HepG2 (cell line): Measurements from ENCODE around the gene CD177. TPM values are rescaled to one million over a fixed set of nuclear protein-coding genes. Genes with fewer than 3 reads are reported as not detected.
"Not testable (repeated sequence)": the region's sequence is repeated elsewhere in the genome, so short reads cannot be mapped to it uniquely, and the experiment has no call there.

Source experiments
- ATAC-seq: fragments of 200-7000 bp; cut with Tn5 transposase; 3 replicates; pipeline ENCODE4 v1.9.1; 2020; ENCODE audit warnings: mild to moderate bottlenecking, moderate library complexity
- BruUV-seq: library from RNA; stranded (reverse); fragments of 400-500 nt; replicated peaks from 2 replicates; lab custom pipeline; 2021; lab: Mats Ljungman, UMichigan
- CTCF ChIA-PET: fragments of 300-600 bp; formaldehyde crosslinking; extraction: SDS; loops from one replicate; lab custom pipeline; 2021; ENCODE audit warnings: low total read pairs, inconsistent platforms, low intra/inter-chr PET ratio; lab: Yijun Ruan, JAX
- POLR2A ChIA-PET: fragments of 350-600 bp; sonication (Branson Sonifier 250); formaldehyde crosslinking; loops from one replicate; lab custom pipeline; 2020; ENCODE audit warnings: antibody characterized with exemption, inconsistent platforms; lab: Yijun Ruan, JAX
- DNase-seq: peaks from one replicate; pipeline ENCODE4 v3.0.0-alpha.2; 2015; ENCODE audit warnings: low spot score
- FAIRE-seq: peaks from 3 replicates; lab custom pipeline; 2011; peaks lifted over from hg19 to GRCh38; lab: Jason Lieb, UNC
- H2AFZ ChIP-seq: one replicate; pipeline ENCODE4 v1.6.1; 2011; ENCODE audit warnings: low read length, inconsistent platforms
- H3K27ac ChIP-seq: fragments of 300-600 bp; 3 replicates; pipeline ENCODE4 v1.8.0; 2011; ENCODE audit warnings: mixed run types, mild to moderate bottlenecking, mixed read lengths, low read length, inconsistent platforms; ENCODE audit not compliant: insufficient read depth; ENCODE audit errors: extremely low read length
- H3K27me3 ChIP-seq, 2 experiments: fragments of 200-600 bp in 1 of 2; 2 replicates in 1 of 2; 3 replicates in 1 of 2; pipeline versions ENCODE4 v1.6.0 to v1.8.0; 2011; ENCODE audit warnings: low read length in 2 of 2, mild to moderate bottlenecking in 2 of 2, moderate library complexity in 2 of 2, inconsistent platforms in 1 of 2; ENCODE audit not compliant: insufficient read depth in 2 of 2, control insufficient read depth in 1 of 2
- H3K36me3 ChIP-seq, 2 experiments: fragments of 200-600 bp in 1 of 2; replicated peaks in 1 of 2; 2 replicates in 1 of 2; 3 replicates in 1 of 2; pipeline versions ENCODE4 v1.5.1 to v1.8.0; 2011; ENCODE audit warnings: low read length in 2 of 2, inconsistent platforms in 1 of 2; ENCODE audit not compliant: insufficient read depth in 2 of 2, control insufficient read depth in 1 of 2
- H3K4me1 ChIP-seq: 2 replicates; pipeline ENCODE4 v1.5.1; 2012; ENCODE audit warnings: low read length, inconsistent platforms; ENCODE audit not compliant: insufficient read depth
- H3K4me2 ChIP-seq: 2 replicates; pipeline ENCODE4 v1.6.0; 2011; ENCODE audit warnings: low read depth, low read length, inconsistent platforms
- H3K4me3 ChIP-seq, 3 experiments: fragments of 200-600 bp in 1 of 3; sonication (generic), shearing (Covaris generic) in 1 of 3; replicated peaks in 1 of 3; 2 replicates each; pipeline ENCODE4 v1.5.1; 2011 to 2016; ENCODE audit warnings: low read length in 3 of 3, inconsistent platforms in 2 of 3, low read depth in 2 of 3, mild to moderate bottlenecking in 2 of 3, control low read depth in 1 of 3, mixed read lengths in 1 of 3; ENCODE audit not compliant: insufficient read depth in 1 of 3
- H3K79me2 ChIP-seq: one replicate; pipeline ENCODE4 v1.6.1; 2011; ENCODE audit warnings: low read length, inconsistent platforms; ENCODE audit not compliant: insufficient read depth
- H3K9ac ChIP-seq: 2 replicates; pipeline ENCODE4 v1.6.0; 2011; ENCODE audit warnings: mild to moderate bottlenecking, low read depth, low read length, inconsistent platforms; ENCODE audit not compliant: insufficient read depth
- H3K9me3 ChIP-seq: 2 replicates; pipeline ENCODE4 v1.5.1; 2012; ENCODE audit warnings: mild to moderate bottlenecking, low read length
- H4K20me1 ChIP-seq: 2 replicates; pipeline ENCODE4 v1.6.0; 2011; ENCODE audit warnings: inconsistent platforms, mild to moderate bottlenecking, low read length, moderate library complexity; ENCODE audit not compliant: insufficient read depth
- AGO2 ChIP-seq: fragments of 200-400 bp; formaldehyde crosslinking; optimal IDR thresholded peaks from 2 replicates; pipeline ENCODE3; 2017; ENCODE audit warnings: mild to moderate bottlenecking, low read depth, low read length, moderate library complexity
- CSRNP2 ChIP-seq: sonication (generic); formaldehyde crosslinking; conservative IDR thresholded peaks from 2 replicates; pipeline ENCODE4 v1.8.0; 2022; ENCODE audit warnings: low read depth, missing genetic modification reagents
- ETV5 ChIP-seq: IDR thresholded peaks from 2 replicates; pipeline ENCODE4 v1.6.1; 2018; ENCODE audit warnings: missing biosample characterization, missing genetic modification reagents, inconsistent platforms, borderline replicate concordance
- LRRFIP1 ChIP-seq: sonication (generic); formaldehyde crosslinking; conservative IDR thresholded peaks from 2 replicates; pipeline ENCODE4 v1.4.0; 2020; ENCODE audit warnings: missing genetic modification reagents
- MED13 ChIP-seq: sonication (generic); formaldehyde crosslinking; IDR thresholded peaks from 2 replicates; pipeline ENCODE4 v1.5.0; 2020; ENCODE audit warnings: missing genetic modification reagents
- NFYC ChIP-seq: IDR thresholded peaks from 2 replicates; pipeline ENCODE4 v1.6.1; 2016; ENCODE audit warnings: missing genetic modification reagents, missing compliant biosample characterization
- SIX4 ChIP-seq: sonication (generic); formaldehyde crosslinking; IDR thresholded peaks from 2 replicates; pipeline ENCODE4 v1.4.0; 2020; ENCODE audit warnings: missing genetic modification reagents
- SMARCC2 ChIP-seq: fragments of 450-650 bp; IDR thresholded peaks from 2 replicates; pipeline ENCODE4 v1.6.1; 2017; ENCODE audit warnings: antibody characterized with exemption, mild to moderate bottlenecking
- ZNF501 ChIP-seq: sonication (generic); formaldehyde crosslinking; IDR thresholded peaks from 2 replicates; pipeline ENCODE4 v1.5.1; 2020; ENCODE audit warnings: mild to moderate bottlenecking, moderate library complexity, missing genetic modification reagents
- WGBS: methylation state at CpG from one replicate; pipeline ENCODE4 v1.1.6; 2017; ENCODE audit warnings: low lambda C conversion rate; 5-methylcytosine and 5-hydroxymethylcytosine counted together
- in situ Hi-C: cut with HindIII; loops from 2 replicates; pipeline ENCODE4 v1.10.0; 2017; ENCODE audit warnings: low pct_unique_long_range_greater_than_20kb; ENCODE audit not compliant: extremely low pct_ligation_motif_present
- intact Hi-C: fragments of 100-400 bp; cut with micrococcal nuclease; formaldehyde crosslinking; loops from one replicate; pipeline ENCODE4 v1.10.0; 2022; ENCODE audit not compliant: unreplicated experiment
- polyA plus RNA-seq, 8 experiments: library from polyadenylated mRNA; depleted of rRNA in 3 of 8; stranded (reverse) in 7 of 8; unstranded in 1 of 8; fragments of >200 nt; fragmentation: Illumina TruSeq in 4 of 8; extraction: Trizol in 4 of 8; gene quantifications; 2 replicates each; pipeline versions ENCODE4 v1.2.1 to v1.2.3, GENCODE V29; 2011 to 2016; ENCODE audit warnings: low read depth in 4 of 8, missing spikeins in 1 of 8, mixed read lengths in 1 of 8; ENCODE audit not compliant: insufficient read depth in 1 of 8
- total RNA-seq, 5 experiments: library from RNA; depleted of rRNA; stranded (reverse); fragments of >200 nt; fragmentation: Illumina TruSeq; extraction: Trizol; gene quantifications; 2 replicates each; pipeline ENCODE4 v1.2.3, GENCODE V29; 2016; ENCODE audit warnings: low read depth in 1 of 5

Gene CD177
- total and polyA plus RNA-seq, 2 of the 13 experiments (the other 11 are each of a cell fraction or from before 2014, with no cell fraction given), result not detected

- POLR2A ChIA-PET, H3K27me3 ChIP-seq, FAIRE-seq, in situ Hi-C loops, ATAC-seq, BruUV-seq, H3K4me3 ChIP-seq, H3K4me2 ChIP-seq, H3K4me1 ChIP-seq, H3K36me3 ChIP-seq, DNase-seq, CTCF ChIA-PET, H3K27ac ChIP-seq, H3K9me3 ChIP-seq, H4K20me1 ChIP-seq, H2AFZ ChIP-seq, H3K79me2 ChIP-seq, H3K9ac ChIP-seq, intact Hi-C loops: not testable (repeated sequence)
- 3% methylated on average over 2 of the region's 2 CpGs for WGBS
Measured at GRCh38 chr19:43336508-43336907, 17.0 kb upstream of the CD177 start.

- Histone ChIP-seq H3K4me1 (no peaks in the 10 kb centered on the region), H3K4me2 (no peak overlapping the region), H2AFZ (no peak overlapping the region), H3K27me3 (no peaks in the 10 kb centered on the region; a peak in 2 of 5 replicates), H3K9me3 (no peaks in the 10 kb centered on the region), H4K20me1 (no peaks in the 10 kb centered on the region), H3K79me2 (no peaks in the 10 kb centered on the region), H3K27ac (no peak overlapping the region), H3K36me3 (no peaks in the 10 kb centered on the region), H3K9ac (no peak overlapping the region), H3K4me3 (no peak overlapping the region)
- no TSS peak for BruUV-seq
- ChIA-PET POLR2A (no interaction called here), CTCF (no interaction called here)
- WGBS, result 13% methylated on average over 6 of the region's 8 CpGs
- intact Hi-C loops (no loop called here), in situ Hi-C loops (no loop called here)
- TF ChIP-seq ETV5 (CRISPR knock-in tag) (no peak), CSRNP2 (CRISPR knock-in tag) (no peak), MED13 (CRISPR knock-in tag) (no peak), ZNF501 (CRISPR knock-in tag) (no peak), NFYC (no peak), SIX4 (no peak), AGO2 (no peak), SMARCC2 (no peak), LRRFIP1 (no peak)
- FAIRE-seq (no peak), ATAC-seq (no peak), DNase-seq (no peak)
Measured at GRCh38 chr19:43337737-43338136, 15.7 kb upstream of the CD177 start.
